ENCODE measurements around the gene BIVM. TPM values are rescaled to one million over a fixed set of nuclear protein-coding genes. Genes with fewer than 3 reads are reported as not detected.

BIVM gene
- polyA plus RNA-seq, 1 of the 3 experiments (the other 2 are of a cell fraction), result 8.8 TPM

DNA sequence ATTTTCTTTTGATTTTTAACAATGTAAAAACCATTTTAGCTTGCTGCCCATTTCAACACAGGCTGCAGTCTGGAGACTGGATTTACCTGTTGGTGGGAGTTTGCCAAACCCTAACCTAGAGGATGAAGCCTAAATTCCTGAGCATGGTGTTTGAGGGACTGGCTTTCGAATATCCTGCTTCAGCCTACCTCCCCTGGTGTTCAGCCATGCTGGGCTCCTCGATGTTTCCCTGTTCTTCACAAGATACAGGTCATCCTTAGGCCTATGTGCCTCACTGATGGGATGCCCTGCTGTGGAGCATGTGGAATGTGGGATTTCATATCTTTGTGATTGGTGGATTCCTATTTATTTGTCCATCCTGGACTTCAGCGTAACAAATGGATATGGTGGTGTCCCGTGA lies 26.5 kb downstream of the BIVM start (continued):
- TF ChIP-seq YY1 (IDR thresholded peaks at IDR 0.05; ENCODE audit: low read depth) (no peak), FOSL2 (IDR thresholded peaks at IDR 0.05; ENCODE audit: borderline replicate concordance, low read depth) (no peak), MXI1 (IDR thresholded peaks at IDR 0.05; ENCODE audit: low read depth, low read length) (no peak), RCOR1 (IDR thresholded peaks at IDR 0.05; ENCODE audit: low read length) (no peak)

- H3K79me2 ChIP-seq (ENCODE audit: insufficient read depth), result peaks cover 4% of the 10 kb centered on the region; the same call in 1 of the 2 replicates
- peaks cover 30% of the 10 kb centered on the region for H3F3A ChIP-seq (replicated peaks; ENCODE audit: insufficient read depth)
- H3K9me2 ChIP-seq, result no peaks in the 10 kb centered on the region
- DNase-seq, result no peak
- H3K9me3 ChIP-seq, result no peaks in the 10 kb centered on the region
- H3K9ac ChIP-seq, result peak overlapping the region; percentile 47; the same call in 1 of the 2 replicates
- H3K27me3 ChIP-seq (ENCODE audit: insufficient read depth), result no peaks in the 10 kb centered on the region
- ChIA-PET POLR2A (no interaction called here), CTCF (interaction anchor here (1.8 kb wide), 1 partner anchor 26 kb away, joined by 5 read pairs; no protein-coding TSS in a partner anchor)
- no peak overlapping the region for H2AFZ ChIP-seq (ENCODE audit: low read depth)
- peak overlapping the region; percentile 25 to 50; a peak in 3 of 4 replicates for H3K4me3 ChIP-seq (ENCODE audit: low read depth in 2 of 2, low read length in 1 of 2)
- H3K4me2 ChIP-seq, result peak overlapping the region; percentile 75
- peak overlapping the region; percentile 28 to 78; a peak in 3 of 4 replicates for H3K27ac ChIP-seq (ENCODE audit: low read depth in 2 of 2, low read length in 1 of 2)
- peaks cover 0 to 7% of the 10 kb centered on the region in 2 experiments; a peak in 2 of 4 replicates for H3K4me1 ChIP-seq (ENCODE audit: control insufficient read depth in 1 of 2, insufficient read depth in 2 of 2, low read depth in 1 of 2, low read length in 1 of 2)
- H4K20me1 ChIP-seq (ENCODE audit: insufficient read depth), result no peaks in the 10 kb centered on the region
- TF ChIP-seq, protein P1, sequence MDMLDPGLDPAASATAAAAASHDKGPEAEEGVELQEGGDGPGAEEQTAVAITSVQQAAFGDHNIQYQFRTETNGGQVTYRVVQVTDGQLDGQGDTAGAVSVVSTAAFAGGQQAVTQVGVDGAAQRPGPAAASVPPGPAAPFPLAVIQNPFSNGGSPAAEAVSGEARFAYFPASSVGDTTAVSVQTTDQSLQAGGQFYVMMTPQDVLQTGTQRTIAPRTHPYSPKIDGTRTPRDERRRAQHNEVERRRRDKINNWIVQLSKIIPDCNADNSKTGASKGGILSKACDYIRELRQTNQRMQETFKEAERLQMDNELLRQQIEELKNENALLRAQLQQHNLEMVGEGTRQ (IDR thresholded peaks at IDR 0.05; ENCODE audit: borderline replicate concordance, low read depth, low read length), result no peak
- no peak for TF ChIP-seq TEAD4 (IDR thresholded peaks at IDR 0.05; ENCODE audit: borderline replicate concordance, insufficient read depth)
- no peak for TF ChIP-seq FOXM1 (IDR thresholded peaks at IDR 0.05; ENCODE audit: low read depth)
- TF ChIP-seq GABPA (IDR thresholded peaks at IDR 0.05; ENCODE audit: low read depth), result no peak
- no peak for TF ChIP-seq RFX5 (IDR thresholded peaks at IDR 0.05; ENCODE audit: low read length)
- peak; percentile 76; the same call in 1 of the 2 replicates for TF ChIP-seq FOSL2 (IDR thresholded peaks at IDR 0.05; ENCODE audit: borderline replicate concordance, low read depth)
- 0 out of 2 replicates have a peak, but pooled peaks have one; percentile 21 for TF ChIP-seq RAD21 (IDR thresholded peaks at IDR 0.05; ENCODE audit: low read length)
- TF ChIP-seq PBX3 (IDR thresholded peaks at IDR 0.05), result peak; percentile 15; the same call in 1 of the 2 replicates
- no peak for TF ChIP-seq EP300 (IDR thresholded peaks at IDR 0.05; ENCODE audit: borderline replicate concordance in 1 of 2, low read depth in 1 of 2, low read length in 1 of 2)
- TF ChIP-seq JUND (IDR thresholded peaks at IDR 0.05), result peak; percentile 62; the same call in 1 of the 2 replicates
- TF ChIP-seq MAX (IDR thresholded peaks at IDR 0.05; ENCODE audit: low read depth), result 0 out of 2 replicates have a peak, but pooled peaks have one; percentile 6
- no peak for TF ChIP-seq SIN3A (IDR thresholded peaks at IDR 0.05; ENCODE audit: borderline replicate concordance, low read depth, low read length)
- TF ChIP-seq NFIC (IDR thresholded peaks at IDR 0.05; ENCODE audit: borderline replicate concordance), result peak; percentile 49; the same call in 1 of the 2 replicates
- WGBS (ENCODE audit: low lambda C conversion rate), result 20% methylated on average over 8 of the region's 8 CpGs
- H3K36me3 ChIP-seq (replicated peaks in 1 of 2; ENCODE audit: control insufficient read depth in 1 of 2, insufficient read depth in 2 of 2, low read length in 1 of 2), result peaks cover 41 to 46% of the 10 kb centered on the region in 2 experiments
Measured at GRCh38 chr13:102825921-102826706, 27.2 kb downstream of the BIVM start.

Data from SK-N-SH (cell line).